IMR-90 (cell line): Measurements from ENCODE around the gene KCNJ13. TPM values are rescaled to one million over a fixed set of nuclear protein-coding genes. Genes with fewer than 3 reads are reported as not detected.

ENCODE experiments used
- ATAC-seq: fragments of 200-7000 bp; cut with Tn5 transposase; 2 replicates; pipeline ENCODE4 v1.9.1; 2020; ENCODE audit warnings: low read depth, mild to moderate bottlenecking, moderate library complexity
- BruUV-seq: library from RNA; stranded (reverse); fragments of 400-500 nt; replicated peaks from 2 replicates; lab custom pipeline; 2021; lab: Mats Ljungman, UMichigan
- CTCF ChIA-PET: fragments of 300-600 bp; formaldehyde crosslinking; extraction: SDS; loops from one replicate; lab custom pipeline; 2021; ENCODE audit warnings: antibody characterized with exemption; lab: Yijun Ruan, JAX
- POLR2A ChIA-PET: fragments of 300-600 bp; sonication (Branson Sonifier 250); formaldehyde crosslinking; loops from one replicate; lab custom pipeline; 2022; ENCODE audit warnings: antibody characterized with exemption; ENCODE audit not compliant: unreplicated experiment; lab: Charles Lee
- DNase-seq: peaks from one replicate; pipeline ENCODE4 v3.0.0; 2013
- H2AFZ ChIP-seq: replicated peaks from 2 replicates; pipeline ENCODE3; 2013; ENCODE audit warnings: low read length, mild to moderate bottlenecking; ENCODE audit not compliant: poor library complexity
- H2AK5ac ChIP-seq: 2 replicates; pipeline ENCODE4 v1.6.1; 2013; ENCODE audit warnings: low read depth, low read length, inconsistent platforms
- H2AK9ac ChIP-seq: replicated peaks from 2 replicates; pipeline ENCODE3; 2013; ENCODE audit warnings: mild to moderate bottlenecking, low read depth, low read length, moderate library complexity; ENCODE audit not compliant: poor library complexity
- H2BK120ac ChIP-seq: 2 replicates; pipeline ENCODE4 v1.6.1; 2013; ENCODE audit warnings: low read depth, low read length, inconsistent platforms
- H2BK15ac ChIP-seq: 3 replicates; pipeline ENCODE4 v1.6.1; 2013; ENCODE audit warnings: low read depth, low read length, inconsistent platforms
- H2BK20ac ChIP-seq: 2 replicates; pipeline ENCODE4 v1.6.1; 2013; ENCODE audit warnings: low read depth, mild to moderate bottlenecking, inconsistent platforms, low read length, moderate library complexity
- H2BK5ac ChIP-seq: 2 replicates; pipeline ENCODE4 v1.6.1; 2013; ENCODE audit warnings: mild to moderate bottlenecking, low read depth, low read length, inconsistent platforms; ENCODE audit not compliant: poor library complexity, severe bottlenecking
- H3K14ac ChIP-seq: replicated peaks from 2 replicates; pipeline ENCODE4 v1.6.1; 2013; ENCODE audit warnings: low read depth, low read length, inconsistent platforms
- H3K18ac ChIP-seq: 2 replicates; pipeline ENCODE4 v1.6.1; 2013; ENCODE audit warnings: low read depth, low read length, control low read depth
- H3K23ac ChIP-seq: 2 replicates; pipeline ENCODE4 v1.6.1; 2013; ENCODE audit warnings: low read depth, low read length, inconsistent platforms
- H3K27ac ChIP-seq: 2 replicates; pipeline ENCODE4 v1.5.1; 2013; ENCODE audit warnings: mild to moderate bottlenecking, control low read depth, low read length; ENCODE audit not compliant: insufficient read depth
- H3K27me3 ChIP-seq: 2 replicates; pipeline ENCODE4 v1.6.1; 2013; ENCODE audit warnings: low read length; ENCODE audit not compliant: control insufficient read depth, insufficient read depth
- H3K36me3 ChIP-seq: 2 replicates; pipeline ENCODE4 v1.6.1; 2013; ENCODE audit warnings: low read length, mixed read lengths; ENCODE audit not compliant: control insufficient read depth, insufficient read depth
- H3K4ac ChIP-seq: 2 replicates; pipeline ENCODE4 v1.6.1; 2013; ENCODE audit warnings: low read depth, low read length, inconsistent platforms
- H3K4me1 ChIP-seq: 2 replicates; pipeline ENCODE4 v1.6.1; 2013; ENCODE audit warnings: low read length, mixed read lengths; ENCODE audit not compliant: control insufficient read depth, insufficient read depth
- H3K4me2 ChIP-seq: 2 replicates; pipeline ENCODE4 v1.6.1; 2013; ENCODE audit warnings: low read depth, mild to moderate bottlenecking, control low read depth, low read length, moderate library complexity
- H3K4me3 ChIP-seq: 2 replicates; pipeline ENCODE4 v1.5.1; 2013; ENCODE audit warnings: low read depth, mild to moderate bottlenecking, control low read depth, low read length, moderate library complexity; ENCODE audit not compliant: insufficient read depth
- H3K56ac ChIP-seq: 2 replicates; pipeline ENCODE4 v1.6.1; 2013; ENCODE audit warnings: low read length, inconsistent platforms; ENCODE audit not compliant: insufficient read depth; ENCODE audit errors: extremely low read depth
- H3K79me1 ChIP-seq, 2 experiments: 2 replicates each; pipeline ENCODE4 v1.6.1; 2013; ENCODE audit warnings: low read length in 2 of 2, inconsistent platforms in 1 of 2, low read depth in 1 of 2
- H3K9ac ChIP-seq: 2 replicates; pipeline ENCODE4 v1.6.1; 2013; ENCODE audit warnings: low read depth, low read length, control low read depth
- H3K9me1 ChIP-seq: 2 replicates; pipeline ENCODE4 v1.6.1; 2013; ENCODE audit warnings: low read length, inconsistent platforms; ENCODE audit not compliant: insufficient read depth
- H3K9me3 ChIP-seq: 2 replicates; pipeline ENCODE4 v1.6.1; 2013; ENCODE audit warnings: low read length; ENCODE audit not compliant: control insufficient read depth, insufficient read depth
- H4K20me1 ChIP-seq: 2 replicates; pipeline ENCODE4 v1.6.1; 2013; ENCODE audit warnings: low read length, inconsistent platforms; ENCODE audit not compliant: insufficient read depth
- H4K5ac ChIP-seq: 2 replicates; pipeline ENCODE4 v1.6.1; 2013; ENCODE audit warnings: mild to moderate bottlenecking, low read depth, low read length, control low read depth
- H4K8ac ChIP-seq, 2 experiments: 2 replicates each; pipeline ENCODE4 v1.6.1; 2013; ENCODE audit warnings: low read depth in 2 of 2, low read length in 2 of 2, control low read depth in 1 of 2, inconsistent platforms in 1 of 2
- H4K91ac ChIP-seq: 2 replicates; pipeline ENCODE4 v1.6.1; 2013; ENCODE audit warnings: low read depth, low read length, inconsistent platforms; ENCODE audit not compliant: insufficient read depth
- BHLHE40 ChIP-seq: fragments of 150-350 bp; IDR thresholded peaks from 2 replicates; pipeline ENCODE4 v1.6.1; 2016; ENCODE audit warnings: mild to moderate bottlenecking, low read depth, low read length
- CEBPB ChIP-seq: IDR thresholded peaks from 2 replicates; pipeline ENCODE4 v1.6.1; 2012; ENCODE audit warnings: low read depth, low read length, improper control_type of control experiment
- CHD1 ChIP-seq: IDR thresholded peaks from 2 replicates; pipeline ENCODE4 v1.6.1; 2012; ENCODE audit warnings: low read depth, low read length, improper control_type of control experiment
- CTCF ChIP-seq: conservative IDR thresholded peaks from 2 replicates; pipeline ENCODE4 v1.5.1; 2012; ENCODE audit warnings: mild to moderate bottlenecking, low read depth, low read length, improper control_type of control experiment
- MXI1 ChIP-seq: IDR thresholded peaks from 2 replicates; pipeline ENCODE4 v1.6.1; 2012; ENCODE audit warnings: low read depth, mild to moderate bottlenecking, low read length, moderate library complexity, borderline replicate concordance
- NFE2L2 ChIP-seq: fragments of 150-350 bp; IDR thresholded peaks from 2 replicates; pipeline ENCODE4 v1.6.1; 2016; ENCODE audit warnings: low read depth, mild to moderate bottlenecking, low read length
- WGBS, 2 experiments: methylation state at CpG; one replicate each; pipeline versions ENCODE4 v1.1.5 to v1.1.7; 2013; ENCODE audit warnings: missing lambda C conversion rate in 2 of 2; ENCODE audit not compliant: insufficient read length in 1 of 2; ENCODE audit errors: extremely low coverage in 2 of 2; 5-methylcytosine and 5-hydroxymethylcytosine counted together
- dilution Hi-C: fragments of 300-500 bp; cut with HindIII; formaldehyde crosslinking; loops from one replicate; pipeline ENCODE4 v1.14.3; 2018; ENCODE audit warnings: low sequenced_read_pairs; ENCODE audit not compliant: unreplicated experiment
- in situ Hi-C: fragments of 300-500 bp; cut with MboI; formaldehyde crosslinking; loops from 3 replicates; pipeline ENCODE4 v1.14.3; 2019; ENCODE audit warnings: low sequenced_read_pairs, inconsistent platforms, mixed read lengths
- intact Hi-C: fragments of 100-400 bp; cut with micrococcal nuclease; formaldehyde crosslinking; loops from 2 replicates; pipeline ENCODE4 v1.10.0; 2022
- polyA plus RNA-seq, 3 experiments: library from polyadenylated mRNA; depleted of rRNA; stranded (reverse); fragments of >200 nt; gene quantifications; 2 replicates each; pipeline ENCODE4 v1.2.3, GENCODE V29; 2012; ENCODE audit warnings: low replicate concordance in 1 of 3
- total RNA-seq: library from RNA; depleted of rRNA; stranded (reverse); fragments of >200 nt; gene quantifications from 2 replicates; pipeline ENCODE4 v1.2.3, GENCODE V29; 2012

The KCNJ13 gene
- total and polyA plus RNA-seq, 2 of the 4 experiments (the other 2 are of a cell fraction), result not detected

GRCh38 chr2:232748038-232748437 is 28.3 kb downstream of the KCNJ13 start:
- peaks cover 3 to 14% of the 10 kb centered on the region in 2 experiments; a peak in 3 of 4 replicates for H3K79me1 ChIP-seq
- no peak overlapping the region for H4K8ac ChIP-seq
- H2AK9ac ChIP-seq, result no peak overlapping the region
- TF ChIP-seq CHD1 (no peak), BHLHE40 (no peak), NFE2L2 (no peak), CTCF (no peak), MXI1 (no peak), CEBPB (no peak)
- no peak overlapping the region for H2BK15ac ChIP-seq
- no peak overlapping the region for H2BK20ac ChIP-seq
- ChIA-PET CTCF (no interaction called here), POLR2A (no interaction called here)
- no peaks in the 10 kb centered on the region for H3K9me3 ChIP-seq
- H2AK5ac ChIP-seq, result no peak overlapping the region
- dilution Hi-C loops (no loop called here), intact Hi-C loops (no loop called here), in situ Hi-C loops (no loop called here)
- no peak overlapping the region for H4K5ac ChIP-seq
- no peak for ATAC-seq
- H3K9me1 ChIP-seq, result no peaks in the 10 kb centered on the region; the same call in 1 of the 2 replicates
- no TSS peak for BruUV-seq
- no peak overlapping the region for H3K23ac ChIP-seq
- no peak overlapping the region for H3K4me2 ChIP-seq
- no peak overlapping the region for H3K27ac ChIP-seq
- no peak overlapping the region for H4K91ac ChIP-seq
- no peak overlapping the region for H3K4me3 ChIP-seq
- H2BK120ac ChIP-seq, result no peak overlapping the region
- WGBS, 2 experiments, result no CpG with 5 or more reads among the region's 3 CpGs
- no peak overlapping the region for H3K18ac ChIP-seq
- no peak overlapping the region for H3K9ac ChIP-seq
- H2AFZ ChIP-seq, result no peak overlapping the region
- no peak for DNase-seq
- H2BK5ac ChIP-seq, result no peak overlapping the region
- no peaks in the 10 kb centered on the region for H3K27me3 ChIP-seq
- peaks cover 19% of the 10 kb centered on the region for H3K36me3 ChIP-seq
- no peaks in the 10 kb centered on the region for H3K4me1 ChIP-seq
- no peak overlapping the region for H3K14ac ChIP-seq
- no peaks in the 10 kb centered on the region for H4K20me1 ChIP-seq
- no peak overlapping the region for H3K4ac ChIP-seq
- no peak overlapping the region for H3K56ac ChIP-seq
